Femur (tissue), 1 donor: ENCODE results near the gene GHR.
"Not testable (repeated sequence)": the region's sequence is repeated elsewhere in the genome, so short reads cannot be mapped to it uniquely, and the experiment has no call there.

ENCODE experiments used
- DNase-seq: peaks from one replicate; pipeline ENCODE4 v3.0.0-alpha.2; 2017

GHR gene

DNA sequence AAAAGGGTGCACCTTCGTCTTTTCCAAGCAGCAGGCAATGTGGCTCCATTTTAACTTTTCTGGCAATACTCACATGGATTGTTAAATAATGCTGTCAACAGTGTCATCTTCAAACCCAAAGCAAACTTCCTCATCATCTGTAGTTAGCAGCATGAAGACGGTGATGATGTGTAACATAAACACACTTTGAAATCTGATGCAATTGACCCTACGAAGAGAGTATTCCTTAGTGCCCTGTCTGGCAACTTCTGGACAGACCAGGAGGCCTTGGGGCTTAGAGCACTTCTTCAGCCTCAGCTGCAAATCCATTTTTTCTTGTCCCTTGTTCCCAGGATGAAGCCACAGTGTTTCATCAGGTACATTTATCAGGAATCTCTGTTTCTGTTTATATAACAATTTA, 149.1 kb downstream of the GHR start:
- DNase-seq = no peak

- no peak for DNase-seq
Observed at GRCh38 chr5:42573386-42573785, 150.1 kb downstream of the GHR start.

GRCh38 chr5:42575914-42576313, 152.7 kb downstream of the GHR start:
- DNase-seq = not testable (repeated sequence)

- not testable (repeated sequence) for DNase-seq
Observed at GRCh38 chr5:42578901-42579300, 155.7 kb downstream of the GHR start.

DNA sequence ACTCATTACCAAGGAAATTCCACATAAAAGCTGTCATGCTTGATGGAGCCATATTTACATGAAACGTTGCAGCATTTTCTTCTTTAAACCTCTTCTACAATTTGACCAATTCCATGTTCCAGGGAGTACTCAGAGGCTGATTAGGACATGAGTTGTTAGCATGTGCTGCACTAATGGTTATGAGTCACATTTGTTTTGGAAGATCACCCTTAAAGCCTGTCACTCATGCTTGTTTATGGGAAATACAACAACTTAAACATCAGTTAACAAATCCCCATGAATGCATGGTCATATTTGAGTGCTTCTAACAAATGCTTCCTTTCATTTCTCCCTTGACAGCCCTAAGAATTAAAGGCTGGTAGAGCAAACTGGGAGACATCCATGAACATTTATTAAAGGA, 156.1 kb downstream of the GHR start:
- no peak for DNase-seq

- DNase-seq = no peak
Observed at GRCh38 chr5:42581845-42582244, 158.6 kb downstream of the GHR start.

- DNase-seq = no peak
Observed at GRCh38 chr5:42582723-42583122, 159.5 kb downstream of the GHR start.

- DNase-seq = peak; percentile 31
Observed at GRCh38 chr5:42583322-42583721, 160.1 kb downstream of the GHR start.

DNA sequence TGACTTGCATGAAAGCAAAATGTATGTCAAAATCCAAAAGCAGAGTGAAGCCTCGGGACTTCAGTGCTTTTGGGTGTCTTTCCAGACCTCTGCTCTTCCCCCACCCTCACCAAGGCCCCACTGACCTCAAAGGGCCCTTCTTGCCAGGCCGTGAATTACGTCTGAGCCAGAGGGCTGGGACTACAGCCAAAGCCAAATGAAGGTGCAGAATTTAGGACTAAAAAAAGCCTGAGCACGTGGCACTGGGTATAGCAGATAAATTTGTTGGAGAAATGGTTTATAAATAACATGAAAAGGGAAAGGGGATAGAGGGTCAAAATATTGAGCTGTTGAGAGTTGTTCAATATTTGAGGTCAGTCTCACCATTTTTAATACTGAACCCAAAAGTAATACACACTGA, 163.4 kb downstream of the GHR start:
- DNase-seq = peak; percentile 73

- no peak for DNase-seq
Observed at GRCh38 chr5:42587096-42587723, 164.0 kb downstream of the GHR start.

GRCh38 chr5:42590566-42590965, 167.3 kb downstream of the GHR start:
- DNase-seq = no peak

- peak; percentile 60 for DNase-seq
Observed at GRCh38 chr5:42591015-42591414, 167.8 kb downstream of the GHR start.

- DNase-seq = no peak
Observed at GRCh38 chr5:42592401-42593140, 169.3 kb downstream of the GHR start.

DNA sequence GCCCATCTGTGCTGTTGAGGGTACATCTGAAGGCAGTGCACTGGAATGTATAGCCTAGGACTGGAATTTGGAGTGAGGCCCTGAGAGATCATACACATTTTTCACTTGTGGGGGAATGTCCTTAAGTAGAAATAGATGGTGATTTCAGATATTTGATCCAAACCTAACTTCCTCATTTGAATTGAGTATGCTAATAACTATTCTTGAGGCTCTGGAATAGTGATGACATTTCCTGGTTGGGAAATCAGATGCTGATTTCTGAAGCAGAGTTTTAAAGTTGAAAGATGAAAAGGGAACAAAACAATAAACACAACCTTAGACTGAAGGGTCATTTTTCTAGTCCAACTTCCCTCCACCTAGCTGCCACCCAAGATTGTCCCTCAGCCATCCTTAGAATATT, 170.4 kb downstream of the GHR start:
- no peak for DNase-seq

DNA sequence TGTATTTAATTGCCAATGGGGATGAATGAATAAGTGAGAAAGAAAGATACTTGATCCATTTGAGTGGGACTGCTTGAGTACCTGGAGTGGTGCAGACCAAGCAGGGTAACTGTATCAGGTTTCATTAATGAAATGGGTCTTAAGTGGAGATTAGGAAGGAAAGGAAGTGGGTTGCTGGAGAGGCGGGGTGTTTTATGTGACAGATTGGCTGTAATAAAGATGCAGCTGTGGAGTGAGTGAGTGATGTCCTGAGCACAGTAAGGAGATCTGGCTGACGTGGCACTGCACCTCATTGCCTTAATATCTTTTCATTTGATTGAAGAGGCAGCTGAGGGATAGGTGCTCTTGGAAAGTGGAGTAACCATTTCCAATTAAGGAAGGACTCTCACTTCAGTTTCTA, 172.4 kb downstream of the GHR start:
- no peak for DNase-seq

DNA sequence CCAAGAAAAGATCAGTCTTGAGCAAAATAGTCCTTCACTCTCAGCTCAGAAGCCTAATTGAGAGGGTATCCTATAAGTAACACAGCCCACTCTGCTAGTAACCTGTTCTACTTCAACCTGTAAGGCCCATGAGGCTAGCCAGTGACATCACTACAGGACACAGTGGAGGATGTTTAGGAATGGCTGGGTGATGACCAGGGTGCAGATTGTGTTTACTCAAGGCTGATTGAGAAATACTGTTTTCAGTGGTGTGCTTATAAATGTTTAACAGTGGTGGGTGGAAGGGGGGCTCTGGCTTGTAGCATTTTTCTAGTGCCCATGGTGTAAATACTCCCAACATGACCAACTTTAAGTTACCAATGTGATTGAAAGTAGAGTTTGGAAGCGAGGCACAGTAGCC, 173.6 kb downstream of the GHR start:
- no peak for DNase-seq

GRCh38 chr5:42597318-42597937, 174.2 kb downstream of the GHR start:
- no peak for DNase-seq

DNA sequence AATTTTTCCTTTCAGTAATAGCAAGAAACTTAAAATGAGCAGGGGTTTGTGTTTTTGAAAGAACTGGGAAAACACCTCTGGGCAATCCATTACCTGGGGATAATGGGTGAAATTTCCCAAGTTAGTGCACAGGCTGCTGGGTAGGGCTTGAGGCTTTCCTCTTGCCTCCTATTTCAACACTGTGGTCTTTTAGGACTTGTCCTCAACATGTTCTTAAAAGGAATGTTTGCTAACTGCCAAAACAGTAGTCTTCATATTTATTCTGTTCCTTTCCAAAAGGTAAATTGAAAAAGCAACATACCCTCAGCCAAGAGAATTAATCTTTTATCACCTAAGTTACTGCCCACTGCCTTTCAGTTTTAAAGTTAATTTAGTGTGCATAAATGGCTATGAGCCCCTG, 175.1 kb downstream of the GHR start:
- DNase-seq = no peak

DNA sequence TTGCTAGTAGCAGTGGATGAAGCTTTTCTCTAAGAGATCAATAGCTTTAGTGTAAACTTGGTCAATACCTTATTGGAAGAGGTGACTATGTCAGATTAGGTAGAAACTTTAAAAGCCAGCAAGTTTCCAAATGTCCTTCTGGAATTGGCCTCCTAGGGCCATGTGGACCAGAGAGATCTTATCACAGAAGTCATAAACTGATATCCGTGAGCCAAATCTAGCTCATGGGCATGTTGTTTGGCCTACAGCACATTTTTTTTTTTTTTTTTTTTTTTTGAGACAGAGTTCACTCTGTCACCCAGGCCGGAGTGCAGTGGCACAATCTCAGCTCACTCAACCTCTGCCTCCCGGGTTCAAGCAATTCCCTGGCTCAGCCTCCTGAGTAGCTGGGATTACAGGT, 175.9 kb downstream of the GHR start:
- no peak for DNase-seq

DNA sequence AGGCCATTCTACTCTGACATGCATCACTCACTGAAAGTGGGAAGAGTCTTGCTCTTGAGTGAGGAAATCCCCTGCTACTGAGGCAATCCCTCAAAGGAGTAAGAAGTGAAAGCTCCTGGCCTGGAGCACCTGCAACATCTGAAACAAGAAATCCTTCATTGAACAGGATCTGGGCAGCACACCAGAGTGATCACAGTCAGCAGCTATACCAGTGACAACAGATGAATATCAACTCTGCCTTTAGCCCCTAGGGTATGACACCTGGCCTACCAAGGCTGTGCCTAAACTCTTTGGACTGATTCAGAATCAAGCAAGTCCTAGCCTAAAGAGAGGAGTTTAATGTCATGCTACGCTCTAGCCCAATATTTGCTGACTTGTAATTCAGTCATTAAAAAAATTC, 177.2 kb downstream of the GHR start:
- no peak for DNase-seq

- DNase-seq = no peak
Observed at GRCh38 chr5:42604171-42604711, 181.0 kb downstream of the GHR start.

GRCh38 chr5:42605490-42605889, 182.3 kb downstream of the GHR start:
- no peak for DNase-seq

DNA sequence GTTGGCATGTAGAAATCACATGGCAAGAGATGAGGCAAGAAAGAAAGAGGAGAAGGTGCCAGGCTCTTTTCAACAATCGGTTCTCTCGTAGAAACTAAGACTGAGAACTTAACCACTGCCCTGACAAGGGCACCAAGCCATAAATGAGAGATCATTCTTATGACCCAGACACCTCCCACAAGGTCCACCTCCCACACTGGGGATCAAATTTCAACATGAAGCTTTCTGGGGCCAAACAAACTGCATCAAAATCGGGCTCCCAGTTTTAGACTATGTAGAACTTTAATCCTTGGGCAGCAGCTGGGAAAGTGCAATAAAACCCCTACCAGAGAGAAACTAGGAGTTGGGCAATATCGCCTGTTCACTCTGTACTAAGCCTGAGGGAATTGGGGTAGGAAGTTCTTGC, 183.2 kb downstream of the GHR start:
- DNase-seq = no peak

GRCh38 chr5:42611437-42611836, 188.2 kb downstream of the GHR start:
- no peak for DNase-seq
